Neural progenitor cell (in vitro differentiated cells): ENCODE results near the gene DSCAML1. TPM values are rescaled to one million over a fixed set of nuclear protein-coding genes. Genes with fewer than 3 reads are reported as not detected.

Source experiments
- DNase-seq: peaks from one replicate; pipeline ENCODE4 v3.0.0-alpha.2; 2016; ENCODE audit warnings: low spot score
- H2AFZ ChIP-seq: fragments of 200-600 bp; sonication (generic); replicated peaks from 2 replicates; pipeline ENCODE4 v1.6.1; 2016; ENCODE audit warnings: antibody characterized with exemption
- H3F3A ChIP-seq: fragments of 200-600 bp; sonication (generic); 2 replicates; pipeline ENCODE4 v1.6.1; 2016; ENCODE audit warnings: antibody characterized with exemption, low read depth
- H3K27ac ChIP-seq: fragments of 200-600 bp; sonication (generic); 2 replicates; pipeline ENCODE4 v1.5.1; 2016; ENCODE audit warnings: mild to moderate bottlenecking
- H3K27me3 ChIP-seq: fragments of 200-600 bp; sonication (generic); 2 replicates; pipeline ENCODE4 v1.6.1; 2016; ENCODE audit warnings: mild to moderate bottlenecking, moderate library complexity
- H3K36me3 ChIP-seq: fragments of 200-600 bp; sonication (generic); 2 replicates; pipeline ENCODE4 v1.5.1; 2016
- H3K4me1 ChIP-seq: fragments of 200-600 bp; sonication (generic); 2 replicates; pipeline ENCODE4 v1.6.1; 2016; ENCODE audit warnings: mixed run types
- H3K4me2 ChIP-seq: fragments of 200-600 bp; sonication (generic); 2 replicates; pipeline ENCODE4 v1.6.1; 2016
- H3K4me3 ChIP-seq: fragments of 200-600 bp; sonication (generic); 2 replicates; pipeline ENCODE4 v1.5.1; 2016
- H3K79me2 ChIP-seq: fragments of 200-600 bp; sonication (generic); 2 replicates; pipeline ENCODE4 v1.6.1; 2016; ENCODE audit warnings: low read depth
- H3K9ac ChIP-seq: fragments of 200-600 bp; sonication (generic); 2 replicates; pipeline ENCODE4 v1.6.1; 2016
- H3K9me3 ChIP-seq: fragments of 200-600 bp; sonication (generic); 2 replicates; pipeline ENCODE4 v1.5.1; 2016; ENCODE audit warnings: low read depth
- H4K20me1 ChIP-seq: fragments of 200-600 bp; sonication (generic); 2 replicates; pipeline ENCODE4 v1.6.1; 2016; ENCODE audit warnings: low read depth
- H3K27ac Mint-ChIP-seq: 3 replicates; pipeline ENCODE4 v1.8.0; 2021; ENCODE audit warnings: mixed read lengths
- H3K27me3 Mint-ChIP-seq: 2 replicates; pipeline ENCODE4 v1.8.0; 2022; ENCODE audit warnings: low read depth, mild to moderate bottlenecking, inconsistent platforms, moderate library complexity, mixed read lengths; ENCODE audit not compliant: insufficient read depth
- H3K36me3 Mint-ChIP-seq: 3 replicates; pipeline ENCODE4 v1.8.0; 2021; ENCODE audit warnings: mixed read lengths
- H3K4me1 Mint-ChIP-seq: 3 replicates; pipeline ENCODE4 v1.8.0; 2021; ENCODE audit warnings: mixed read lengths
- H3K4me3 Mint-ChIP-seq: 3 replicates; pipeline ENCODE4 v1.8.0; 2021; ENCODE audit warnings: mild to moderate bottlenecking, moderate library complexity, mixed read lengths
- H3K9me3 Mint-ChIP-seq: 3 replicates; pipeline ENCODE4 v1.8.0; 2020; ENCODE audit warnings: mixed read lengths
- CTCF ChIP-seq: fragments of 200-600 bp; sonication (generic); IDR thresholded peaks from 2 replicates; pipeline ENCODE4 v1.5.1; 2017; ENCODE audit warnings: antibody characterized with exemption, mild to moderate bottlenecking
- EZH2 ChIP-seq: fragments of 200-600 bp; sonication (generic); IDR thresholded peaks from 2 replicates; pipeline ENCODE4 v1.6.1; 2017; ENCODE audit warnings: antibody characterized with exemption, mild to moderate bottlenecking, moderate library complexity
- EZH2phosphoT487 ChIP-seq: fragments of 200-600 bp; sonication (generic); IDR thresholded peaks from 2 replicates; pipeline ENCODE4 v1.6.1; 2017; ENCODE audit warnings: antibody characterized with exemption
- total RNA-seq: library from RNA; depleted of rRNA; stranded (reverse); fragments of >200 nt; gene quantifications from 2 replicates; pipeline ENCODE4 v1.2.3, GENCODE V29; 2015; ENCODE audit warnings: low replicate concordance

Gene DSCAML1
- total RNA-seq, 1 donor from 2014 or later: 0.06 TPM

DNA sequence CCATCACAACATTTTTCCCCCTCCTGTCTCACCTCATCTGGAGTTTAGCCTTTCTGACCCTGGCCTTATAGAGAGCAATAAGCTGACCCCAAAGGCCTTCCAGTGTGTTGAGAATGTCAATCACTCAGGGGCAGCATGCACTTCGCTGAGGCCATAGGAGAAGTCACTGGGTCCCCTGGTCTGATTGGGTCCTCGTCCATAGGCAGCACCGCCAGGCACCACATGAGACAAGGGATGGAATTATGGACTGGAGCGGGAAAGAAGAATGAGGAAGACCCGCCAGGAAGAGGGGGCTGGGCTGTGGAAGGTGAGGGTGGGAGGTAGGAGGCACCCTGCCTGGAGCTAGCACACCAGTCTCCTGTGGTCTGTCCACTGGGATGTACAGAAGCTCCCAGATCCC, 72.9 kb downstream of the DSCAML1 start:
- Histone ChIP-seq H3F3A (peaks cover 14% of the 10 kb centered on the region), H3K4me2 (peak overlapping the region; percentile 28), H3K4me1 (peaks cover 33% of the 10 kb centered on the region), H4K20me1 (no peaks in the 10 kb centered on the region), H3K9ac (no peak overlapping the region), H3K9me3 (no peaks in the 10 kb centered on the region), H2AFZ (no peak overlapping the region), H3K27ac (no peak overlapping the region), H3K36me3 (no peaks in the 10 kb centered on the region), H3K27me3 (peaks cover 13% of the 10 kb centered on the region), H3K79me2 (no peaks in the 10 kb centered on the region), H3K4me3 (no peak overlapping the region)
- Mint-ChIP-seq H3K4me1 (peaks cover 54% of the 10 kb centered on the region), H3K27ac (peak overlapping the region; percentile 48), H3K27me3 (peaks cover 7% of the 10 kb centered on the region), H3K9me3 (peaks cover 4% of the 10 kb centered on the region), H3K36me3 (no peaks in the 10 kb centered on the region), H3K4me3 (no peak overlapping the region)
- DNase-seq: no peak
- TF ChIP-seq CTCF (no peak), EZH2phosphoT487 (no peak), EZH2 (no peak)

GRCh38 chr11:117723277-117724024, 73.6 kb downstream of the DSCAML1 start:
- no peak for DNase-seq
- Mint-ChIP-seq H3K36me3 (no peaks in the 10 kb centered on the region), H3K9me3 (peaks cover 4% of the 10 kb centered on the region), H3K4me3 (no peak overlapping the region), H3K4me1 (peaks cover 59% of the 10 kb centered on the region), H3K27ac (no peak overlapping the region), H3K27me3 (peaks cover 7% of the 10 kb centered on the region)
- peaks cover 14% of the 10 kb centered on the region for H3F3A ChIP-seq
- H3K27me3 ChIP-seq: peaks cover 18% of the 10 kb centered on the region
- H3K9ac ChIP-seq: no peak overlapping the region
- H3K36me3 ChIP-seq: no peaks in the 10 kb centered on the region
- H3K9me3 ChIP-seq: no peaks in the 10 kb centered on the region
- no peak overlapping the region for H3K27ac ChIP-seq
- no peak overlapping the region for H2AFZ ChIP-seq
- peaks cover 36% of the 10 kb centered on the region for H3K4me1 ChIP-seq
- no peaks in the 10 kb centered on the region for H4K20me1 ChIP-seq
- H3K4me2 ChIP-seq: peak overlapping the region; percentile 28
- no peak for TF ChIP-seq EZH2
- no peak for TF ChIP-seq EZH2phosphoT487
- TF ChIP-seq CTCF: no peak
- no peak overlapping the region for H3K4me3 ChIP-seq
- H3K79me2 ChIP-seq: no peaks in the 10 kb centered on the region

GRCh38 chr11:117722082-117722481, 74.9 kb downstream of the DSCAML1 start:
- H3K4me1 Mint-ChIP-seq: peaks cover 71% of the 10 kb centered on the region
- H3K27ac Mint-ChIP-seq: no peak overlapping the region
- no peak overlapping the region for H3K4me3 ChIP-seq
- H3K4me3 Mint-ChIP-seq: no peak overlapping the region
- H3K27me3 ChIP-seq: peaks cover 26% of the 10 kb centered on the region
- DNase-seq: no peak
- H4K20me1 ChIP-seq: no peaks in the 10 kb centered on the region
- peaks cover 14% of the 10 kb centered on the region for H3F3A ChIP-seq
- H3K36me3 ChIP-seq: no peaks in the 10 kb centered on the region
- no peak overlapping the region for H3K9ac ChIP-seq
- H3K27ac ChIP-seq: no peak overlapping the region
- TF ChIP-seq EZH2 (no peak), CTCF (no peak), EZH2phosphoT487 (no peak)
- H3K4me1 ChIP-seq: peaks cover 43% of the 10 kb centered on the region
- H3K9me3 ChIP-seq: no peaks in the 10 kb centered on the region
- H2AFZ ChIP-seq: no peak overlapping the region
- H3K9me3 Mint-ChIP-seq: no peaks in the 10 kb centered on the region
- H3K79me2 ChIP-seq: no peaks in the 10 kb centered on the region
- H3K27me3 Mint-ChIP-seq: peaks cover 7% of the 10 kb centered on the region
- H3K36me3 Mint-ChIP-seq: no peaks in the 10 kb centered on the region
- peak overlapping the region; percentile 35 for H3K4me2 ChIP-seq
